SK-N-SH (cell line): ENCODE results near the gene MRPL14. TPM values are rescaled to one million over a fixed set of nuclear protein-coding genes. Genes with fewer than 3 reads are reported as not detected.

ENCODE experiments used
- CTCF ChIA-PET: fragments of 300-600, 350-600 bp; formaldehyde crosslinking; extraction: SDS; loops from one replicate; lab custom pipeline; 2021; lab: Yijun Ruan, JAX
- POLR2A ChIA-PET: fragments of 350-600 bp; sonication (Branson Sonifier 250); formaldehyde crosslinking; extraction: SDS; loops from one replicate; lab custom pipeline; 2020; ENCODE audit warnings: antibody characterized with exemption, inconsistent platforms; lab: Yijun Ruan, JAX
- DNase-seq: peaks from one replicate; pipeline ENCODE4 v3.0.0; 2012
- H2AFZ ChIP-seq: fragments of 200-600 bp; sonication (generic); 2 replicates; pipeline ENCODE4 v1.8.1; 2016; ENCODE audit warnings: antibody characterized with exemption, mild to moderate bottlenecking, low read depth
- H3F3A ChIP-seq: fragments of 200-600 bp; sonication (generic); replicated peaks from 2 replicates; pipeline ENCODE3; 2016; ENCODE audit warnings: antibody characterized with exemption, mild to moderate bottlenecking; ENCODE audit not compliant: insufficient read depth
- H3K27ac ChIP-seq, 2 experiments: fragments of 200-500 bp in 1 of 2; fragments of 200-600 bp in 1 of 2; sonication (Bioruptor generic) in 1 of 2; sonication (generic), shearing (Covaris generic) in 1 of 2; 2 replicates each; pipeline versions ENCODE4 v1.5.1 to v1.6.1; 2014 to 2016; ENCODE audit warnings: low read depth in 2 of 2, inconsistent platforms in 1 of 2, low read length in 1 of 2, mild to moderate bottlenecking in 1 of 2, mixed read lengths in 1 of 2
- H3K27me3 ChIP-seq: fragments of 200-600 bp; sonication (generic), shearing (Covaris generic); 2 replicates; pipeline ENCODE4 v1.6.1; 2016; ENCODE audit warnings: mixed run types; ENCODE audit not compliant: insufficient read depth
- H3K36me3 ChIP-seq, 2 experiments: fragments of 200-500 bp in 1 of 2; fragments of 200-600 bp in 1 of 2; sonication (Bioruptor generic) in 1 of 2; sonication (generic) in 1 of 2; replicated peaks in 1 of 2; 2 replicates each; pipeline versions ENCODE3 to v1.5.1; 2014 to 2016; ENCODE audit warnings: low read length in 1 of 2, mild to moderate bottlenecking in 1 of 2; ENCODE audit not compliant: insufficient read depth in 2 of 2, control insufficient read depth in 1 of 2
- H3K4me1 ChIP-seq, 2 experiments: fragments of 200-500 bp in 1 of 2; fragments of 200-600 bp in 1 of 2; sonication (Bioruptor generic) in 1 of 2; sonication (generic), shearing (Covaris generic) in 1 of 2; 2 replicates each; pipeline versions ENCODE4 v1.5.1 to v1.6.1; 2014 to 2016; ENCODE audit warnings: low read depth in 1 of 2, low read length in 1 of 2, mixed run types in 1 of 2; ENCODE audit not compliant: insufficient read depth in 2 of 2, control insufficient read depth in 1 of 2
- H3K4me2 ChIP-seq: fragments of 200-600 bp; sonication (generic), shearing (Covaris generic); 2 replicates; pipeline ENCODE4 v1.6.1; 2017; ENCODE audit warnings: mixed run types
- H3K4me3 ChIP-seq, 2 experiments: fragments of 200-500 bp in 1 of 2; fragments of 200-600 bp in 1 of 2; sonication (Bioruptor generic) in 1 of 2; sonication (generic), shearing (Covaris generic) in 1 of 2; 2 replicates each; pipeline versions ENCODE4 v1.5.1 to v1.8.1; 2014 to 2016; ENCODE audit warnings: low read depth in 2 of 2, inconsistent platforms in 1 of 2, low read length in 1 of 2, mild to moderate bottlenecking in 1 of 2, mixed read lengths in 1 of 2, moderate library complexity in 1 of 2
- H3K79me2 ChIP-seq: fragments of 200-600 bp; sonication (generic); 2 replicates; pipeline ENCODE4 v1.8.1; 2017; ENCODE audit warnings: mild to moderate bottlenecking; ENCODE audit not compliant: insufficient read depth
- H3K9ac ChIP-seq: fragments of 200-600 bp; sonication (generic); 2 replicates; pipeline ENCODE4 v1.6.1; 2017; ENCODE audit warnings: mixed run types
- H3K9me2 ChIP-seq: fragments of 200-600 bp; sonication (generic); 2 replicates; pipeline ENCODE4 v1.6.1; 2017; ENCODE audit warnings: mixed run types
- H3K9me3 ChIP-seq: fragments of 200-600 bp; sonication (generic); 2 replicates; pipeline ENCODE4 v1.6.1; 2017; ENCODE audit warnings: mixed run types, mild to moderate bottlenecking, moderate library complexity
- H4K20me1 ChIP-seq: fragments of 200-600 bp; sonication (generic); 2 replicates; pipeline ENCODE4 v1.6.1; 2017; ENCODE audit warnings: mild to moderate bottlenecking, mixed run types; ENCODE audit not compliant: insufficient read depth
- EP300 ChIP-seq, 2 experiments: IDR thresholded peaks; 2 replicates each; pipeline versions ENCODE4 v1.4.0 to v1.6.1; 2012; ENCODE audit warnings: borderline replicate concordance in 1 of 2, low read depth in 1 of 2, low read length in 1 of 2
- GABPA ChIP-seq: IDR thresholded peaks from 2 replicates; pipeline ENCODE4 v1.4.0; 2012; ENCODE audit warnings: low read depth, mild to moderate bottlenecking
- JUND ChIP-seq: IDR thresholded peaks from 2 replicates; pipeline ENCODE4 v1.4.0; 2012
- MEF2A ChIP-seq: IDR thresholded peaks from 2 replicates; pipeline ENCODE4 v1.4.0; 2012; ENCODE audit warnings: low read depth, borderline replicate concordance
- MXI1 ChIP-seq: IDR thresholded peaks from 2 replicates; pipeline ENCODE4 v1.6.1; 2012; ENCODE audit warnings: mild to moderate bottlenecking, low read depth, low read length, improper control_type of control experiment
- NRF1 ChIP-seq: IDR thresholded peaks from 2 replicates; pipeline ENCODE4 v1.6.1; 2012; ENCODE audit warnings: low read depth, mild to moderate bottlenecking, low read length
- POLR2AphosphoS5 ChIP-seq: IDR thresholded peaks from 2 replicates; pipeline ENCODE4 v1.6.1; 2012; ENCODE audit warnings: low read depth, low read length
- SMC3 ChIP-seq: IDR thresholded peaks from 2 replicates; pipeline ENCODE4 v1.6.1; 2012; ENCODE audit warnings: low read depth, low read length, improper control_type of control experiment
- TCF12 ChIP-seq: IDR thresholded peaks from 2 replicates; pipeline ENCODE4 v1.4.0; 2012
- WGBS: methylation state at CpG from one replicate; pipeline ENCODE4 v1.1.6; 2017; ENCODE audit warnings: low lambda C conversion rate; 5-methylcytosine and 5-hydroxymethylcytosine counted together
- polyA plus RNA-seq, 3 experiments: library from polyadenylated mRNA; depleted of rRNA; stranded (reverse); fragments of >200 nt; gene quantifications; 2 replicates each; pipeline ENCODE4 v1.2.3, GENCODE V29; 2012
- TF ChIP-seq, protein P1 (sequence below): IDR thresholded peaks from 2 replicates; pipeline ENCODE4; 2012
- TF ChIP-seq, protein P2 (sequence below): IDR thresholded peaks from 2 replicates; pipeline ENCODE4 v1.4.0; 2012; ENCODE audit warnings: low read depth, borderline replicate concordance
- TF ChIP-seq, protein P3 (sequence below): fragments of 200-600 bp; sonication (generic); IDR thresholded peaks from 2 replicates; pipeline ENCODE4 v1.6.1; 2017; ENCODE audit warnings: antibody characterized with exemption, mild to moderate bottlenecking, moderate library complexity
- TF ChIP-seq, protein P4 (sequence below): IDR thresholded peaks from 2 replicates; pipeline ENCODE4 v1.4.0; 2012; ENCODE audit warnings: low read depth

Gene MRPL14
- polyA plus RNA-seq, 1 of the 3 experiments (the other 2 are of a cell fraction) = 97.0 TPM

DNA sequence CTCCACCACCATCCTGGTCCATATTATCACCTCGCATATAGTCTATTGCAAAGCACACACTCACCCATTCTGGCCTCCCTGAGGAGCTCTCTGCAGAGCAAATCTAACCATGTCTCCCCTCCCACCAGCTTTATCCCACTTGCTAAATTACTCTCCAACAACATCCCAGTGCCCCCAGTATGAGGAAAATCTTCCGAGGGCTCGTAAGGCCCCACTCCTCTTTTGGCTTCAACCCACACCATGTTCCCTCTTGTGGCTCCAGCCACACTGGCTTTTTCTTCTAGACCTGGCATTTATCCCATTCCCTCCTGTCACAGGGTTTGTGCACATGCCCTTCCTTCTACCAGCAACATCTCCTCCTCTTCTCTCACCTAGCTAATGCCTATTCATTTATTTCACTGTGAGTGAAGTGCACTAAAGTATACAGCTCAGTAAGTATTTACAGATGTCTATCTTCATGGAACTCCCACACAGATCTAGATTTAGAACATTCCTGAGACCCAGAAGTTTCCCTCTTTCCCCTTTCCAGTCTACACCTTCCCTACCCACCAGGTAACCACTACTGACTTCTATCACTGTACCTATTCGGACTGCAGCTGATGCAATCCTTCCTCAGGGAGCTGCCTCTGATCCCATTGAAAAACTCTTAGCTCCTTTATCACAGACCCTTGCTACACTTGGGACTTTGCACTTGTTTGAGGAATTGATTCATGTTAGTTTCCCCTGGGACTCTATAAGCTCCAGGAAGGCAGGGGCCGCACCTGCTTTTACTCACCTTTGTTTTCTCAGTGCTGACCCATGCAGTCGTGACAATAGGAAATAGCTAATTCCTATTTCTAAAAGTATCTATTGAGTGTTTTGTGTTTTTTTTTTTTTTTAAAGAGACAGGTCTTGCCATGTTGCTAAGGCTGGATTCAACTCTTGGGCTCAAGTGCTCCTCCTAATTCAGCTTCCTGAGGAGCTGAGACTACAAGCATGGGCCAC, 15.5 kb downstream of the MRPL14 start:
- Histone ChIP-seq H3K4me2 (no peak overlapping the region), H3F3A (no peaks in the 10 kb centered on the region), H3K9ac (no peak overlapping the region), H2AFZ (no peak overlapping the region), H3K4me1 (peaks cover 11 to 13% of the 10 kb centered on the region in 2 experiments; a peak in 2 of 4 replicates), H3K4me3 (no peak overlapping the region), H3K9me3 (no peaks in the 10 kb centered on the region), H3K27me3 (no peaks in the 10 kb centered on the region), H3K9me2 (no peaks in the 10 kb centered on the region), H4K20me1 (no peaks in the 10 kb centered on the region), H3K79me2 (peaks cover 46% of the 10 kb centered on the region; the same call in 1 of the 2 replicates), H3K36me3 (peaks cover 21 to 57% of the 10 kb centered on the region in 2 experiments), H3K27ac (no peak overlapping the region)
- no peak for DNase-seq
- WGBS = 86% methylated on average over 6 of the region's 6 CpGs
- TF ChIP-seq SMC3 (no peak), MXI1 (no peak), MEF2A (no peak), POLR2AphosphoS5 (no peak), TCF12 (no peak), GABPA (no peak), JUND (no peak), EP300 (IDR thresholded peaks at IDR 0.05; ENCODE audit: borderline replicate concordance in 1 of 2, low read depth in 1 of 2, low read length in 1 of 2) (no peak), NRF1 (no peak)
- TF ChIP-seq, protein P1, sequence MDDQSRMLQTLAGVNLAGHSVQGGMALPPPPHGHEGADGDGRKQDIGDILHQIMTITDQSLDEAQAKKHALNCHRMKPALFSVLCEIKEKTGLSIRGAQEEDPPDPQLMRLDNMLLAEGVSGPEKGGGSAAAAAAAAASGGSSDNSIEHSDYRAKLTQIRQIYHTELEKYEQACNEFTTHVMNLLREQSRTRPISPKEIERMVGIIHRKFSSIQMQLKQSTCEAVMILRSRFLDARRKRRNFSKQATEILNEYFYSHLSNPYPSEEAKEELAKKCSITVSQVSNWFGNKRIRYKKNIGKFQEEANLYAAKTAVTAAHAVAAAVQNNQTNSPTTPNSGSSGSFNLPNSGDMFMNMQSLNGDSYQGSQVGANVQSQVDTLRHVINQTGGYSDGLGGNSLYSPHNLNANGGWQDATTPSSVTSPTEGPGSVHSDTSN = no peak
- TF ChIP-seq, protein P2, sequence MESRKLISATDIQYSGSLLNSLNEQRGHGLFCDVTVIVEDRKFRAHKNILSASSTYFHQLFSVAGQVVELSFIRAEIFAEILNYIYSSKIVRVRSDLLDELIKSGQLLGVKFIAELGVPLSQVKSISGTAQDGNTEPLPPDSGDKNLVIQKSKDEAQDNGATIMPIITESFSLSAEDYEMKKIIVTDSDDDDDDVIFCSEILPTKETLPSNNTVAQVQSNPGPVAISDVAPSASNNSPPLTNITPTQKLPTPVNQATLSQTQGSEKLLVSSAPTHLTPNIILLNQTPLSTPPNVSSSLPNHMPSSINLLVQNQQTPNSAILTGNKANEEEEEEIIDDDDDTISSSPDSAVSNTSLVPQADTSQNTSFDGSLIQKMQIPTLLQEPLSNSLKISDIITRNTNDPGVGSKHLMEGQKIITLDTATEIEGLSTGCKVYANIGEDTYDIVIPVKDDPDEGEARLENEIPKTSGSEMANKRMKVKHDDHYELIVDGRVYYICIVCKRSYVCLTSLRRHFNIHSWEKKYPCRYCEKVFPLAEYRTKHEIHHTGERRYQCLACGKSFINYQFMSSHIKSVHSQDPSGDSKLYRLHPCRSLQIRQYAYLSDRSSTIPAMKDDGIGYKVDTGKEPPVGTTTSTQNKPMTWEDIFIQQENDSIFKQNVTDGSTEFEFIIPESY = no peak
- TF ChIP-seq, protein P3, sequence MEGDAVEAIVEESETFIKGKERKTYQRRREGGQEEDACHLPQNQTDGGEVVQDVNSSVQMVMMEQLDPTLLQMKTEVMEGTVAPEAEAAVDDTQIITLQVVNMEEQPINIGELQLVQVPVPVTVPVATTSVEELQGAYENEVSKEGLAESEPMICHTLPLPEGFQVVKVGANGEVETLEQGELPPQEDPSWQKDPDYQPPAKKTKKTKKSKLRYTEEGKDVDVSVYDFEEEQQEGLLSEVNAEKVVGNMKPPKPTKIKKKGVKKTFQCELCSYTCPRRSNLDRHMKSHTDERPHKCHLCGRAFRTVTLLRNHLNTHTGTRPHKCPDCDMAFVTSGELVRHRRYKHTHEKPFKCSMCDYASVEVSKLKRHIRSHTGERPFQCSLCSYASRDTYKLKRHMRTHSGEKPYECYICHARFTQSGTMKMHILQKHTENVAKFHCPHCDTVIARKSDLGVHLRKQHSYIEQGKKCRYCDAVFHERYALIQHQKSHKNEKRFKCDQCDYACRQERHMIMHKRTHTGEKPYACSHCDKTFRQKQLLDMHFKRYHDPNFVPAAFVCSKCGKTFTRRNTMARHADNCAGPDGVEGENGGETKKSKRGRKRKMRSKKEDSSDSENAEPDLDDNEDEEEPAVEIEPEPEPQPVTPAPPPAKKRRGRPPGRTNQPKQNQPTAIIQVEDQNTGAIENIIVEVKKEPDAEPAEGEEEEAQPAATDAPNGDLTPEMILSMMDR = no peak
- TF ChIP-seq, protein P4, sequence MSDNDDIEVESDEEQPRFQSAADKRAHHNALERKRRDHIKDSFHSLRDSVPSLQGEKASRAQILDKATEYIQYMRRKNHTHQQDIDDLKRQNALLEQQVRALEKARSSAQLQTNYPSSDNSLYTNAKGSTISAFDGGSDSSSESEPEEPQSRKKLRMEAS = no peak
- CTCF ChIA-PET = interaction anchor here (1.0 to 12.1 kb wide), 5 partner anchors 11 to 143 kb away, joined by 3 to 103 read pairs (median 4); no protein-coding TSS in a partner anchor
- POLR2A ChIA-PET = interaction anchor here (1.6 kb wide), 1 partner anchor 135 kb away, joined by 5 read pairs; the partner anchor contains the start of gene HSP90AB1
